ENCODE measurements around the gene DRGX. TPM values are rescaled to one million over a fixed set of nuclear protein-coding genes. Genes with fewer than 3 reads are reported as not detected.

Gene DRGX
- total and polyA plus RNA-seq, 2 experiments from 2014 or later: not detected

- Histone ChIP-seq H3K27ac (no peak overlapping the region), H3K9me2 (replicated peaks; ENCODE audit: insufficient read depth) (no peaks in the 10 kb centered on the region), H3K4me3 (no peak overlapping the region), H4K20me1 (ENCODE audit: insufficient read depth, poor library complexity, severe bottlenecking) (no peaks in the 10 kb centered on the region), H3K36me3 (replicated peaks; ENCODE audit: insufficient read depth, low read depth) (no peaks in the 10 kb centered on the region), H3K79me2 (no peaks in the 10 kb centered on the region), H3K9me3 (ENCODE audit: low read depth) (no peaks in the 10 kb centered on the region), H3K27me3 (peaks cover 8% of the 10 kb centered on the region), H3K4me2 (no peak overlapping the region), H3K4me1 (ENCODE audit: insufficient read depth) (no peaks in the 10 kb centered on the region), H2AFZ (no peak overlapping the region)
- WGBS (ENCODE audit: low lambda C conversion rate, missing lambda C conversion rate): 86% methylated on average over 5 of the region's 5 CpGs
- TF ChIP-seq CTCF (IDR thresholded peaks at IDR 0.05; ENCODE audit: poor library complexity) (no peak), EZH2phosphoT487 (IDR thresholded peaks at IDR 0.05; ENCODE audit: low read depth, severe bottlenecking, unreplicated experiment) (no peak)
- DNase-seq (ENCODE audit: low spot score): no peak
Measured at GRCh38 chr10:49382826-49383225, 13.1 kb downstream of the DRGX start.

GRCh38 chr10:49382226-49382625 is 13.7 kb downstream of the DRGX start:
- Histone ChIP-seq H4K20me1 (ENCODE audit: insufficient read depth, poor library complexity, severe bottlenecking) (no peaks in the 10 kb centered on the region), H3K27me3 (peaks cover 13% of the 10 kb centered on the region), H3K9me3 (ENCODE audit: low read depth) (no peaks in the 10 kb centered on the region), H3K9me2 (replicated peaks; ENCODE audit: insufficient read depth) (no peaks in the 10 kb centered on the region), H3K27ac (no peak overlapping the region), H3K4me2 (no peak overlapping the region), H3K36me3 (replicated peaks; ENCODE audit: insufficient read depth, low read depth) (no peaks in the 10 kb centered on the region), H3K79me2 (no peaks in the 10 kb centered on the region), H3K4me3 (no peak overlapping the region), H3K4me1 (ENCODE audit: insufficient read depth) (no peaks in the 10 kb centered on the region), H2AFZ (no peak overlapping the region)
- DNase-seq (ENCODE audit: low spot score): no peak
- TF ChIP-seq EZH2 (IDR thresholded peaks at IDR 0.05; ENCODE audit: borderline replicate concordance) (no peak), CTCF (IDR thresholded peaks at IDR 0.05; ENCODE audit: poor library complexity) (no peak)
- 80% methylated on average over 3 of the region's 3 CpGs for WGBS (ENCODE audit: low lambda C conversion rate, missing lambda C conversion rate)

GRCh38 chr10:49381111-49381900 is 14.6 kb downstream of the DRGX start:
- Histone ChIP-seq H3K27ac (no peak overlapping the region), H4K20me1 (ENCODE audit: insufficient read depth, poor library complexity, severe bottlenecking) (no peaks in the 10 kb centered on the region), H3K9me2 (replicated peaks; ENCODE audit: insufficient read depth) (no peaks in the 10 kb centered on the region), H3K36me3 (replicated peaks; ENCODE audit: insufficient read depth, low read depth) (no peaks in the 10 kb centered on the region), H3K9me3 (ENCODE audit: low read depth) (no peaks in the 10 kb centered on the region), H3K4me3 (no peak overlapping the region), H2AFZ (no peak overlapping the region), H3K79me2 (no peaks in the 10 kb centered on the region), H3K4me1 (ENCODE audit: insufficient read depth) (no peaks in the 10 kb centered on the region), H3K27me3 (peaks cover 17% of the 10 kb centered on the region), H3K4me2 (no peak overlapping the region)
- 80% methylated on average over 14 of the region's 14 CpGs for WGBS (ENCODE audit: low lambda C conversion rate, missing lambda C conversion rate)
- TF ChIP-seq EZH2 (IDR thresholded peaks at IDR 0.05; ENCODE audit: borderline replicate concordance) (no peak), CTCF (IDR thresholded peaks at IDR 0.05; ENCODE audit: poor library complexity) (no peak), EZH2phosphoT487 (IDR thresholded peaks at IDR 0.05; ENCODE audit: low read depth, severe bottlenecking, unreplicated experiment) (no peak)
- DNase-seq (ENCODE audit: low spot score): no peak
